ELF-1 (cell line): ENCODE data around the gene TPK1.
"Not testable (repeated sequence)": the region's sequence is repeated elsewhere in the genome, so short reads cannot be mapped to it uniquely, and the experiment has no call there.

Experiments used
- DNase-seq: peaks from one replicate; pipeline ENCODE4 v3.0.0-alpha.2; 2016; ENCODE audit warnings: low read depth, low spot score

TPK1 gene

DNA sequence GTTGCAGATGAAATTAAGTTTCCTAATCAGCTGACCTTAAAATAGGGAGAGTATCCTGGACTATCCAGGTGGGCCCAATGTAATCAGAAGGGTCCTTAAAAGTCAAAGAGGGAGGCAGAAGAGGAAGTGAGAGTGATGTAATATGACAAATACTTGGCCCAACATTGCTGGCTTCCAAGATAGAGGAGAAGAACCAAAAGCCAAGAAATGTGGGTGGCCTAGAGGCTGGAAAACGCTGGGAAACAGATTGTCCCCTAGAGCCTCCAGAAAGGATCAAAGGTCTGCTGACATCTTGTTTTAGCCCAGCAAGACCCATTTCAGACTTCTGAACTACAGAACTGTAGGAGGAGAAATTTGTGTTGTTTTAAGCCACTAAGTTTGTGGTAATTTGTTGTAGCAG is 352.7 kb downstream of the TPK1 start:
- no peak for DNase-seq

DNA sequence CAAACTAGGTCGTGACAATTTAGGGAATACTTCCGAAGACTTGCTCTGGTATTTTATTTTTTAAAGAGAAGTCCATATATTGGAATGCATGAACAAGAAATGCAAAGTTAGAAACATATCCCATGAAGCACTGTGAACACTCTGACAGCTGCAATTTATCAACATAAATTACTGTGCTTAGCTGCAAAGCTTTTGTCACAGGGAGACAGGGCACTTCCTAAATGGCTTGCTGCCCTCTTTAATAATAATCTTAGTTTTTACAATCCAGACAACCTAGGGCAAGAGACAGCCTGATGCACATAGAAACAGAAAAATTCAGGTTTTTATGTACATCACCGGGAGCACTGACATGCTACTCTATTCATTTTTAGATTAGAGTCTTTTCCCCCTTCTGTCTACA is 354.0 kb downstream of the TPK1 start:
- DNase-seq = no peak

DNA sequence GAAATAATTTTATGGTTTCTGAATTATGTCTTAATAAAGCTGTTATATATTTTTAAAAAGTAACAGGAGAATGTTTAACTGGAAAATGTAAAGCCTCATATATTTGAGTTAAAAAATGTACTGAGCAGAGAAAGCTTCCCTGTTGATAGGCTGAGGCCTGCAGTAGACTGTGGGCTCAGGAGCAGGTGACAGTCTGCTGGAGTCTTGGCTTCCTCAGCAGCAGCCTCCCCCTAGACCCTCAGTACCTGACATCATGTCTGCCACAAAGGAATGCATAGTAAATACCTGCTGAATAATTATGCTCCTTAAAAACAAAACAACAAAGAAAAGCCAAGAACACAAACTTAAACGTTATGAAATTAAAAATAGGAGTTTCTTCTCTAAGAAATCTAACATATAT is 358.5 kb downstream of the TPK1 start:
- no peak for DNase-seq

DNA sequence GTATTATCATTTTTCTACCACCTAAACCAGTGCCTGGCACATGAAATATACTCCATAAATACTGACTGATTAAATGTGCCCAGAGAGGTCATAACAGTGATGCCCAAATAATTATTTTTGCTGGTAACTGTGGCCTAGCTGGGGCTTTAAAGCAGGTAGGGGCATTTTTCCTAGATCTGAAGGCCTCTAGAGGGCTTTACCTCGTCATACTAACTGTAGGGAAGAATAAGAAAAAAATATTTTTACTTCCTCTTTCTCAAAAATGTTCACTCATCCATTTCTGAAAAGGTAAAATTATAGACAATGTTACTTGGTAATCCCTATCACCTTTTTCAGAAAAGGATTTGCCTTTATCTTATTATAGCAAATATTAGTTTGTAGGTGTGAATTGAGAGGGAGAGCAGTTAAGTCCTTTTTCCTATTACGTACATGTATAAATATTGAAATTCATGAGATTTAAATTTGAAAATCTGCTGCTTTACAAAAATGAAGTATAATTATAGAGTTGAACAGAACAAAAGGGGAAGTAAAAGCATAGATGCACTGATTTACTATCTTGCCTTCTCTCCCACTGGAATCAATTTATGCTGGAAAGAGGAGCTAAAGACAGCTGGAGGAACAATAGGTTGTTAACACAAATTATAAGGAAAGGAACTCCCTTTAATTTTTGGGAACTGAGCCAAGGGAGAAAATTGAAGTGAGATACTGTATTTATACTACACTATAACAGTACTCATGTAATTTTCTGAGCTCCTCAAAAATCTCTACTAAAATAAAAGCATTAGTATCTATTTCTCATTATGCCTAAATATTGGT is 360.8 kb downstream of the TPK1 start:
- no peak for DNase-seq

DNA sequence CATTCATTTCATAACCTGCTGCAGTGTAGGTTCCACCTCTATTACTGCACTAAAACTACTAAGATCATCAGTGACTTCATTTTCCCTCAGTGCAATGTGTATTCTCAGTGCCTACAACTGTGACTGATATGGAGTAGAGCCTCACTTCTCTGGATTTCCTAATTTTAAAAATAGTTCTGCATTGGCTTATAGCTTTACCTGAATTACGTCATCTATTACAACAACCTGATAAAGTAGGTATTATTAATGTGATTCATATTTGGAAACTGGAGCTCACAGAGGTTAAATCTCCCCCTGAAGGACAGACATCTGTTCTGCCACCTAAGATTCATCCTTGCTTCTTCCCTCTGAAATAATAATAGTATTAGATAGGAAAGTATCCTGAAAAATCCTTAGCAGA is 361.5 kb downstream of the TPK1 start:
- no peak for DNase-seq

DNA sequence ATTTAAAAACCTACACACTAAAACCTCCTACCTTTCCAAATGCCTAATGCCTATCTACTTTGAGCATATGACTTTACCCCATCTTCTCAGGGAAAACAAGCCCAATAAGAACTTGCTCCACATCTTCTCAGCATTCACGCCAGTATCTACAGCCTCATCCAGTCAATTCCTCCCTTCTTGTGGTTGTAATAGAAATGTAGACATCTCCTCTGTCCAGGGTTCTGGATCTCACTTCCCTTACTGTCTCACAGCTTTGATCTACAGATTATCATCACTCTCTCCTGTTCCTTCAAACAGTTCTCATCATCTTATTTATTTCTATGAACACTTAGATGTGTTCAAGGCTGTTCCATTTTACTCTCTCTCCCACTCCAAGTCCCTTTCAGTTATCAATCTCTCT is 361.9 kb downstream of the TPK1 start:
- no peak for DNase-seq

DNA sequence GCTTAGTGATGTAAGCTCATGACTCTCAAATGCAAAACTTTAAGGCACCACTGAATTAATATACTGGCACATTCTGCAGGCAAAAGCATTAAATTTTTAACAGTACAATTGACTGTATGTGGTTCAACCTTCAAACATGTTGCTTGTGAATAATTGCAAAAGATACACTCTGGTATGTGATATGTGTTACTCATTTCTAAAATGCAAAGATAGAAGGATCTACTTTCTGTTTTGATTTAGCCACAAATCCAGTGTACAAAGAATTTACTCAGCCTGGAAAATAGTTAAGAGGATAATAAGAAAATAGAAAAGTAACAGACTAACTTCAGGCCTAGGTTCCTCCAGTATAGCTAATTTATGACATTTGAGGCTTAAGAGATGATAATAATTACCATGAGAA is 365.8 kb downstream of the TPK1 start:
- DNase-seq = no peak

DNA sequence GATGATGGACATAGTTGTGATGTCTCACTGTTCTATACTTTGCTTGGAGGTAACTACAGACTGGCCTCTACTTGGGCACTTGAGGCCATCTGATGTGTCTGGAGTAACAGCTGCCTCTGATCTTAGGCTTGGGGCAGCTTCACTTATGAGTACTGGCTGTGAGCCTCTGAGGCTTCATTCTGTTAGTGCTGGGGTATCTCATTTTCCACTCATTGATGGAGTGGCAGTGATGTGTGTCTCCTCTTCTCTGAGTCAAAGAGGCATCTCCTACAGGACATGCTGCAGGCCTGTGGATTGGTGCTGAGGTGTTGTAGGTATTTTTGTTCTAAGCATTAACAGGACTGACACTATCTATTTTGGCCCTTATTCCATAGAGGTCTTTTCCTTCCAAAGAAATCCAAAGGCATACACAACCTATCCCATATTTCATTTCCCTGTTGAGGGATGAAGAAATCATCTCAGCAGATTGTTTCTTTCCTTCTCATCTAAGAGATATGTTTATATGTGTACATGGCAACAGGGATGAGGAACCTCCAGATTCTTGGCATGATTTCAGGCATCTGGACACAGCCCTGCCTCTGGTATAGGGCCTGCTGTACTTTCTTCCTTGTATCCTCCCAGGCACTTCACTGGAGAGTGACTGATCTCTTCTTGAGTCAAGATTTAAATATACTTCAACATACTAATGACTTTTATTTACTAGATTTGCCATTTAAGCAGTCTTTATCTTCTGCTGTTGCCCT is 366.7 kb downstream of the TPK1 start:
- DNase-seq = no peak

DNA sequence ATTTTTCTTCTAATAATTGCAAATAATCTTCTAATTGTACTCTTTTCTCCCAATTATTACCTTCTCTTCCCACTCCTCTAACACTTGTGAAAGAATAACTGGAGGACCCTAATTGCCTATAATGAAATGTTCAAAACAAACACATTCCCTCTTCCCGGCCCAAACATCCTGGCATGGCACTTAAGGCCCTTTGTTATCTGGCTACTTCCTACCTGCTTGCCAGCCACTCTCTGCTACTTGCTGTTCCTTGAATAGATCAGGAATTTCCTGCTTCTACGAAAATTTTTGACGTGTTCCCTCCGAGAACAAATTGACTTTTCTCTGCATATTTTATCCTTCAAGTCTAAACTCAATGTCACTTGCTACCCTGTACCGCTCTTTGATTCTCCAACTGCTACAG is 376.2 kb downstream of the TPK1 start:
- DNase-seq = no peak

DNA sequence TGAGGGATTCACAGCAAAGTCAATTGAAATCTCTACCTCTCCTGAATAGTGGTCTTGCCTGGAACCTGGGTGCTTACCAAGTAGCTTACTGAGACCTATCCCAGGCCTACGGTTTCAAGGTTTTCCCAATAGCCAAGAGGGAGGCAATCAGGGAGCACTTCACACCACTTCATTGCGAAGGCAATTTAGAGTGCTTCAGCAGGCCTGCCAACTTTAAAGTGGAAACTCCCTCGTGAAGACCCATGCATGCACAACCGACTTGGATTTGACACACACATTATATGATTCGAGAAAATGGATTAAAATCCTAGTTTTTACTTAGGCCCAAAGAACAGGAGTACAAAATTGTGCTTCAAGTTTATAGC is 380.8 kb downstream of the TPK1 start:
- no peak for DNase-seq

DNA sequence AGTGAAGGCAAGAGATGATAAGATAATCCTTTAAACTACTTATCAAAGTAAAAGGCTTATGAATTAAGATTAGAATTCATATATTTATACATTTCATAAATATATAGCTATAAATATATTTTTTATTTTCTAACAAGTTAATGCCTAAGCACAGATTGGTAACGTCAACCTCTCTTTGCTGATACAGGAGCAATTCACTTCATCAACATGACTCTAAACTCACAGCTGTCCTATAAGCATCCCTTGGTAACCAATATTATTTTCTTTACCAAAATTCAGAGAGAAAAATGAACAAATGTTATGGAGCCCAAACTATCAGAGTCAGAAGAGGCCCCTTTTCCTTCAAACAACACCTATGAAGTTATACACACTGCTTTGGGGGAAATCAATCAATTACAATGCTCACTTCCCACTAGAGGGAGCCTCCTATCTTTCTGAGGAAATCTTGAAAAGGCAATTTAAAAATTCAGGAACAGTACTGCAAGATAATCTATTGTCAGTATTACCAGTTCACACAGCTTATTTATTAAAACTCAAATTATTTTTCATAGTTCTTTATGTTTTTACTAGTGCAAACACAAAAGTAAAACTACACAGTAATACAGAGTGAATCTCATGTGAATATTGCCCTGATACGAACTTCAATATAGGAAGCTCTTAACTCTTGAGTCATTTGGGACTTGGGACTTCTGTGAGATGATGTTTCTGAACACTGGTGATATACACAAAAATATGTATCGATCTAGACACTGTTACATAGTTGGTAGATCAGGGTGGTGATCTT is 381.4 kb downstream of the TPK1 start:
- no peak for DNase-seq

DNA sequence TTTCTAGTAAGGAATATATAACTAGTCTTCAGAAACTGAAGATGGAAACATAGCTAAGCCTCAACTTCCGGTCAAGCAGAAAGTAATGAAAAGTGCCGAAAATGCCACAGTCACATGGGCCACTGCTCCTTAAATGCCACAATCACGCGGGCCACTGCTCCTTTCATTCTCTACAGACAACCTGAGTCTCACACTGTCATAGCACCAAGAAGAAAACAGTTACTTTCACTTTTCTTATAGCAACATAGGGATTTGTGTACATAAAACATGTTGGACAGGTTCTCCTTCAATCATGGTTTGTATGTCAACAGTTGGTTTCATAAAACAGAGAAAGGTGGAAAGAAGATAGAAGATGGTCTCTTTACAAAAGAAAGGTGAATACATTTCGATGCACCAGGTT is 383.8 kb downstream of the TPK1 start:
- no peak for DNase-seq

DNA sequence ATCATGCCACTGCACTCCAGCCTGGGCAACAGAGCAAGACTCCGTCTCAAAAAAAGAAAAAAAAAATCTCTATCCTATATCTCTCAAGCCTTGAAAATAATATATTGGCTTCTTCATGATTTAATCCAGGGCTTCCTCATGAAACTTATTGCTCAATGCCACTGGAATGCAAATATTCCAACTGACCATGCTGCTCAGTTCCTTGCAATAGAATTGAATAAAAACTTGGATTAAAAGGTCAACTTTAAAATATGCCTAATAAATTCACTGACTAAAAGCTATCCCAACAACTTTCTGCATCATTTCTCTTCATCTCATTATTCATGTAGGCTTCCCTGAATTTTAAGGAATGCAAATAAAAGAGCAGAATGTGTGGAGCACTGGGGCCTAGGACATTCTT is 390.3 kb downstream of the TPK1 start:
- no peak for DNase-seq

DNA sequence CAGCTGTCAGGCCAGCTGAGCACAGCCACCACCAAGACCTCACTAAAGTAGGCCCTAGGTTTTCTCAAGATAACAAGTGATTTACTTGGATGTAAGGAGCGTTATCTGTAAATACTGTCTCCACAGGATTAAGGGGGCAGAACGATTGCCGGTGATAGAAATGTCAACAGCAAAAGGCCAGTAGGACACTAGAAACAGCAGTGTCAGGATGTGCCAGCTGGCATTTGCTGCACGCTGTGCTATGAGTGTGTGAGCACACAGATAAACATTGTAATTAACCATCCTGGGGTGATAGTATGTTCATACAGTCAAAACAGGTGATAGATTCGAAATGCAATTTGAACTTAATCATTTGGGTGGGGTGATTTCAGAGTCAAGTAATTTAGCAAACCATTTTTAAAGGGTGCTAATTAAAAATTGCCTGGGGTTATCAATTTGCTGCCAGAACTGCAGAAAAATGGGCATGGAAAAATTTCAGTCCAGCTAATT is 396.1 kb downstream of the TPK1 start:
- DNase-seq = no peak

DNA sequence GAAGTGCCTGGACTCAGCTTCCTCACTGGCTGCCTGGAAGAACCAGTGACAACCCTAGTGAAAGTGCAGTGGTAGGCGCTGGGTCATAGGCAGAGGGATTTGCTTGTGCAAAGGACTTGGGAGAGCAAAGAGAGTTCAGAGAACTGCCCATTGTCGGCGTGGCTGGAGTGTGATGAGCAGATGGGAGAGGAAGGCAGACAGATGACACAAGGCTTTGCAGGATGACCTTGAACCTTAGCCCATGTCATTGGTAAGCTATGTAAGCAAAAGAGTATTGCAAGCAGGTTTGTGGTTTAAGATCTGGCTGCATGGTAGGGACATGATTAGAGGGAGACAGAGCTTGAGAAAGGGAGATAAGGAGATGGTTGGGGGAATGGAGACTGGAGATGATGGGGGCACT is 397.1 kb downstream of the TPK1 start:
- DNase-seq = no peak

DNA sequence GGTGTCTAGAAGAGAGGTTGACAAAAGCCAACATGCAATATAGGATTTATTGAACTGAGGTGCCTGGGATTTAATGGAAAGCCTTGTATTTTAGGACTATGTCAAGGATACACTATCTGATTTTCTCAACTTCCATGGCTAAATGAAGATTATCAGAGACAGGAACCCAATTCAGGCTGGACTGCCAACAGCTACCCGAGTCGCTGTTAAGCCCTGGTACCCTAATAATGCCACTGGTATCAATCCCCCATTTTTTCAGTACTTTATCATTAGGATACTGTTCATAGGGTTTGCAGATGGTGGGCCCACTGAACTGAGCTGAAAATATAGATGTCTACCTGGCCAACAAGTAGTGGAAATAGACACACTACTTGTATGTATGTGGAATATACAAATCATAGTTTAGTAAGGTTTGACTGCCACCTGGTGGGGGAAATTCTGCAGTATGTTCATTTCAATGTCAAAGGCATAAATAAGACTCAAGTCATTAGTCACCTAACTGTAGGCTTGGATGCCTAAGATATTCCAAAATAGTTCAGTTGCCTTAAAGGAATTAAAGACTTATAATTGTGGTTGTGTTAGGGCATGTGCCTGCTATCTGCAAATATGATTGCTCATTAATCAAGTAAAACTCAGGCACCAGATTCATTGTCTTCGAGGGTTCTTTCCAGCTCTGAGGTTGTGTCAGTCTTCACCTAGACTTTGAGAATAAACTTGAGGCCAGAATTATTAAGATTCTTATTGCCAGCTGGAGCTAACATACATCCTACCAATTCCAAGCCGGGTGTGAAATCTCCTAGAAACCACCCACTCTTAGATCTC is 398.3 kb downstream of the TPK1 start:
- DNase-seq = no peak

DNA sequence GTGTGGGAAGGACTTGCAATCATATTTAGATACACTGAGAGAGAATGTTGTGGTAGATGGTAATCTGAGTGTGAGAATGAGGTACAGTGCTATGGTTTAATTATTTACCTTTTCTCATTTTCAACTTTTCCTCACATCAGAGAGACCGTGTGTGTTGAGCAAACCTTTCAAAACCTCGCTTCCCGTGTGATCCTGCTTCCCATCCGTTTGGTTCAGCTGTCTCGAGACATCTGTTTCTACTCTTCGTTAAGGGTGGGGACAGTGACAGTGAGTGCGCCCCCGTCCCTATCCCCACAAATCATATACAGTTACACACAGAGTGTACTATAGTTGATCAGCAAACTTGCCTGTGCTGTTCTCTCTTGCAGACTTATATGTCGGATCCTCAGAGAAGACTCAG is 399.4 kb downstream of the TPK1 start:
- no peak for DNase-seq

DNA sequence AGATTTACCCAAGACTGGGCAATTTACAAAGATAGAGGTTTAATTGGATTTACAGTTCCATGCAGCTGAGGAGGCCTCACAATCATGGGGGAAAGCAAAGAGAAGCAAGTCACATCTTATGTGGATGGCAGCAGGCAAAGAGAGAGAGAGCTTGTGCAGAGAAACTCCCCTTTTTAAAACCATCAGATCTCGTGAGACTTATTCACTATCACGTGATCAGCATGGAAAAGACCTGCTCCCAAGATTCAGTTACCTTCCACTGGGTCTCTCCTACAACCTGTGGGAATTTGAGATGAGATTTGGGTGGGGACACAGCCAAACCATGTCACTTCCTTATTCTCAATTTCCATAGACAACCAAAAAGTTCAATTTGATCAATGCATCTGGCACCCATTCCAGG is 407.4 kb downstream of the TPK1 start:
- DNase-seq = no peak

DNA sequence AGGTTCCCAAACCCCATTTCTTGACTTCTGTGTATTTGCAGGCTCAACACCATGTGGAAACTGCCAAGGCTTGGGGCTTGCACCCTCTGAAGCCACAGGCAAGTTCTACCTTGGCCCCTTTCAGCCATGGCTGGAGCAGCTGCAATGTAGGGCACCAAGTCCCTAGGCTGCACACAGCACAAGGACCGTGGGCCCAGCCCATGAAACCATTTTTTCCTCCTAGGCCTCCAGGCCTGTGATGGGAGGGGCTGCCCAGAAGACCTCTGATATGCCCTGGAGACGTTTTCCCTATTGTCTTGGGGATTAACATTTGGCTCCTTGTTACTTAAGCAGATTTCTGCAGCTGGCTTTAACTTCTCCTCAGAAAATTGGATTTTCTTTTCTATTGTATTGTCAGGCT is 408.3 kb downstream of the TPK1 start:
- not testable (repeated sequence) for DNase-seq

DNA sequence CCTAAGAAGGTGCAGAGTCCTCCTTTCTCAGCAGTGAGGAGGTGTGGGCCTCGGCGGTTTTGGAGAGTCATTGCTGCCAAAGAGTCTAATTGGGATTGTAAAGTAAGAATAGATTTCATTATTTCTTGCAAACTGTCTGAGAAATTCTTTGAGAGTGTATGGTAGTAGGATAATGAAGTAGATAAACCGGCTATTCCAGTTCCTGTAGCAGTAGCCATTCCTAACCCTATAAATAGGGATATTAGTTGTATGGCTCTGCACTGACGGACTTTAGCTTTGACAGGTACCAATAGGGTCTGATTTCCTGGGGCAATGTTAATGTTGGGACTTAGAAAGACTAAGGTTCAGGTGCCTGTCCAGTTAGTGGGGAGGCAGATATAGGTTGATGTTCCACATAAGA is 416.9 kb downstream of the TPK1 start:
- DNase-seq = not testable (repeated sequence)

DNA sequence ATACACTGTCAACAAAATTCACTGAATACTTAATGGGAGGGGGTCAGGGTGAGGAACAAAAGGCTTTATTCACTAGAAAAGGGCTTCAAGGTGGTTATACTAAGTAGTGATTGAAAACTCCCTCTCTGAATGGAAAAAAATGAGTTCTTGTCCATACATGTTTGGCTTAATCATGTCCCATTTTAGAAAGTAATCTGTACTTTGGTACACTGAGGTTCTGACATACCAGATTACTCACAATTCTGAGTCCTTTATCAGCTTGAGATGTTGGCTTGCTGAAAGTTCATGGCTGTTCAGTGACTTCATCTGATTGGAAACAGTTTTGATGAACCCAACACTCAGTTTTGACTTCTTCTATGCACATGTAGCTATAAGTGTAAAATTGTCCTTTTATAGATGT is 419.5 kb downstream of the TPK1 start:
- DNase-seq = no peak

DNA sequence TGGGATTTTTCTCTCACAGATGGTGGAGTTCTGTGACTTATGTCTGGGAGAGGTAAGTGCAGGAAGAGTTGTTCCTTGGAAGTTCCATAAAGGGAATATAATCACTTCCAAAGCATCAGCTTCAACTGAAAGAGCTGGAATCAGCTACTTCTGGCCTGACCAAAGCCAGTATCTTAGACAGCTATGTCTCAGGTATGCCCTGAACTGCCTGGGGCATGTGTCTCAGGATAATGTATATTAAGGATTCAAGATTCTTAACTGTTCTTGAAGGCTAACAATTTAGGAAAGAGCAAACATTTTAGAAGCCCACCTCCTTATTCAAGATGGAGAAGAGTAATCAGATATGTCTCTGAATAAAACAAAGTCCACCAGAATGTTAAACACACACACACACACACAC is 420.0 kb downstream of the TPK1 start:
- DNase-seq = no peak
